Choroid plexus epithelial cell (primary cell): Measurements from ENCODE around the gene PRKCE.
A peak's percentile ranks its signal among the peaks of the same experiment; 100 is the strongest.

ENCODE experiments used
- DNase-seq: peaks from one replicate; pipeline ENCODE4 v3.0.0-alpha.2; 2010; ENCODE audit warnings: low read depth
- H3K4me3 ChIP-seq: 2 replicates; pipeline ENCODE4 v1.5.1; 2011; ENCODE audit warnings: low read depth, mild to moderate bottlenecking, control low read depth, low read length, moderate library complexity
- TF ChIP-seq, protein P1 (sequence below): conservative IDR thresholded peaks from 2 replicates; pipeline ENCODE4 v1.5.1; 2011; ENCODE audit warnings: low read depth, mild to moderate bottlenecking, control low read depth, inconsistent platforms, low read length, moderate library complexity

Gene PRKCE

DNA sequence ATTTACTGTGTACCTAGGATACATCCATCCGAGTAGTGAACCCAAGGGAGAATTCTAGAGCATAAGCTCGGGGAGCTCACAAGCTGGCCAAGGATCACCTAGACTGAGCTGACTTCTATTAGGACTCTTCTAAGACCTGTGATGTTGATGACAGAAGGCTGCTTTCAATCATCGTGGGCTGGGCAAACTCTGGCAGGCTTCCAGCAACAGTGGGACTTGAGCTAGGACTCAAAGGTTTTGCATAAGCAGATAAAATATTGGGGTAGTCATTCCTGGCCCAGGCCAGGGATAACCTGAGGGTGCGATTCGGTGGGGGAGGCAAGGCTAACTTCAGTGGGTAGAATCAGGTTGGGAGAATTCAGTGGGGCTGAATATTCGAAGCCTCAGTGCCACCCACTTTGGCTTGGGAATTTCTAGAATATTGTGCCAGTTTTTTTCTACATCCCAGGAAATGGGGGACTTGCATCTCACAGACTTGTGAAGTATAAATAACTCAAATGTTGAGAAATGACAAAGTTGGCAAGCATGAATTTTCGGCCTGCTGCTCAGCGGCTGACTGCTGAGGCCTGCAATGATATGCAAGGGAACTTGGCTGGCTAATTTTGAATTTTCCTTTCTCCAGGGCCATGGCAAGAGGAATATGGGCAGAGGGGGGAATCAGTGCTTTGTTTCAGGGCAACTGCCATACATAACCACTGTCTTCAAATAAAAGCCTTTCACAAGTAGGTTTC, 274.3 kb downstream of the PRKCE start:
- TF ChIP-seq, protein P1, sequence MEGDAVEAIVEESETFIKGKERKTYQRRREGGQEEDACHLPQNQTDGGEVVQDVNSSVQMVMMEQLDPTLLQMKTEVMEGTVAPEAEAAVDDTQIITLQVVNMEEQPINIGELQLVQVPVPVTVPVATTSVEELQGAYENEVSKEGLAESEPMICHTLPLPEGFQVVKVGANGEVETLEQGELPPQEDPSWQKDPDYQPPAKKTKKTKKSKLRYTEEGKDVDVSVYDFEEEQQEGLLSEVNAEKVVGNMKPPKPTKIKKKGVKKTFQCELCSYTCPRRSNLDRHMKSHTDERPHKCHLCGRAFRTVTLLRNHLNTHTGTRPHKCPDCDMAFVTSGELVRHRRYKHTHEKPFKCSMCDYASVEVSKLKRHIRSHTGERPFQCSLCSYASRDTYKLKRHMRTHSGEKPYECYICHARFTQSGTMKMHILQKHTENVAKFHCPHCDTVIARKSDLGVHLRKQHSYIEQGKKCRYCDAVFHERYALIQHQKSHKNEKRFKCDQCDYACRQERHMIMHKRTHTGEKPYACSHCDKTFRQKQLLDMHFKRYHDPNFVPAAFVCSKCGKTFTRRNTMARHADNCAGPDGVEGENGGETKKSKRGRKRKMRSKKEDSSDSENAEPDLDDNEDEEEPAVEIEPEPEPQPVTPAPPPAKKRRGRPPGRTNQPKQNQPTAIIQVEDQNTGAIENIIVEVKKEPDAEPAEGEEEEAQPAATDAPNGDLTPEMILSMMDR = no peak
- no peak for DNase-seq
- H3K4me3 ChIP-seq = no peak overlapping the region

GRCh38 chr2:45928946-45929345, 277.5 kb downstream of the PRKCE start:
- no peak overlapping the region for H3K4me3 ChIP-seq
- DNase-seq = no peak
- TF ChIP-seq, protein P1 = no peak

GRCh38 chr2:45929674-45930395, 278.4 kb downstream of the PRKCE start:
- H3K4me3 ChIP-seq = no peak overlapping the region
- no peak for DNase-seq
- TF ChIP-seq, protein P1 = no peak

GRCh38 chr2:45930396-45930792, 278.9 kb downstream of the PRKCE start:
- no peak for DNase-seq
- TF ChIP-seq, protein P1 = peak; percentile 8

DNA sequence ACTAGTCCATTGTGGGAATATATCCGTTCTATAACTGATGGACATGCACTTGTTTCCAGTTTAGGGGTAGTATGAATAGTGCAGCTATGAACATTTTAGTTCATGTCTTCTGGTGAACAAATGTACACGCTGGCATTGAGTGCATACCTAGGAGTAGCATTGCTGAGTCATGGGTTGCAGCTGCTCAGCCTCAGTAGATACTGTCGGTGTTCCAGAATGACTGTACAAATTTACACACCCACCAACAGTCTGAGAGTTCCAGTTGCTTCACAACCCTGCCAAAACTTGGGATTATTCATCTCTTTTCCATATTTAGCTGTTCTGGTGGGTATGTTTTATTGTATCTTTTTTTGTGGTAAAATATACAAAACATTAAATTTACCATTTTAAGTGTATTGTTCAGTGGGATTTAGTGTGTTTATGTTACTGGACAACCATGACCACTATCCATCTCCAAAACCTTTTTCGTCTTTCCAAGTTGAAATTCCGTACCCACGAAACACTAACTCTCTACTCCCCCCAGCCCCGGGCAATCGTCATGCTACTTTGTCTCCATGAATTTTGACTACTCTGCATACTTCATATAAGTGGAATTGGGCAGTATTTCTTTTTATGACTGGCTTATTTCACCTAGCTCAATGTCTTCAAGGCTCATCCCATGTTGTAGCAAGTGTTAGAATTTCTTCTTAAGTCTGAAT, 281.0 kb downstream of the PRKCE start:
- TF ChIP-seq, protein P1 = no peak
- DNase-seq = no peak

More at GRCh38 chr2:45930396-45930792, 278.9 kb downstream of the PRKCE start:
- no peak overlapping the region for H3K4me3 ChIP-seq

GRCh38 chr2:45935791-45936622, 284.5 kb downstream of the PRKCE start:
- TF ChIP-seq, protein P1 = peak; percentile 84
- DNase-seq = peak; percentile 94
- H3K4me3 ChIP-seq = no peak overlapping the region

More for the DNA sequence above, 281.0 kb downstream of the PRKCE start:
- H3K4me3 ChIP-seq = no peak overlapping the region
